Astrocyte (in vitro differentiated cells and primary cell): Measurements from ENCODE around the gene CACNA1C. TPM values are rescaled to one million over a fixed set of nuclear protein-coding genes. Genes with fewer than 3 reads are reported as not detected.
"Not testable (repeated sequence)": the region's sequence is repeated elsewhere in the genome, so short reads cannot be mapped to it uniquely, and the experiment has no call there.

Experiments
- DNase-seq: peaks from one replicate; pipeline ENCODE4 v3.0.0-alpha.2; 2010; ENCODE audit warnings: low read depth
- FAIRE-seq: peaks from 2 replicates; lab custom pipeline; 2011; peaks lifted over from hg19 to GRCh38; lab: Jason Lieb, UNC
- H2AFZ ChIP-seq: 2 replicates; pipeline ENCODE4 v1.6.0; 2012; ENCODE audit warnings: low read depth, low read length, inconsistent platforms
- H3K27ac ChIP-seq: 2 replicates; pipeline ENCODE4 v1.5.1; 2011; ENCODE audit warnings: low read depth, low read length, inconsistent platforms
- H3K27me3 ChIP-seq: 2 replicates; pipeline ENCODE4 v1.6.0; 2011; ENCODE audit warnings: low read length, inconsistent platforms; ENCODE audit not compliant: insufficient read depth
- H3K36me3 ChIP-seq: 2 replicates; pipeline ENCODE4 v1.5.1; 2011; ENCODE audit warnings: low read length, inconsistent platforms; ENCODE audit not compliant: insufficient read depth
- H3K4me1 ChIP-seq: 2 replicates; pipeline ENCODE4 v1.5.1; 2011; ENCODE audit warnings: low read length, inconsistent platforms; ENCODE audit not compliant: insufficient read depth
- H3K4me2 ChIP-seq: 2 replicates; pipeline ENCODE4 v1.6.0; 2012; ENCODE audit warnings: low read length, inconsistent platforms
- H3K4me3 ChIP-seq: 2 replicates; pipeline ENCODE4 v1.5.1; 2011; ENCODE audit warnings: low read depth, mild to moderate bottlenecking, low read length, inconsistent platforms; ENCODE audit not compliant: insufficient read depth
- H3K79me2 ChIP-seq: 2 replicates; pipeline ENCODE4 v1.6.0; 2012; ENCODE audit warnings: mild to moderate bottlenecking, low read length, inconsistent platforms; ENCODE audit not compliant: insufficient read depth
- H3K9ac ChIP-seq: 2 replicates; pipeline ENCODE4 v1.6.0; 2012; ENCODE audit warnings: mild to moderate bottlenecking, low read length, inconsistent platforms
- H3K9me3 ChIP-seq: 2 replicates; pipeline ENCODE4 v1.5.1; 2012; ENCODE audit warnings: low read depth, mild to moderate bottlenecking, low read length, inconsistent platforms; ENCODE audit not compliant: insufficient read depth
- H4K20me1 ChIP-seq: 2 replicates; pipeline ENCODE4 v1.6.0; 2012; ENCODE audit warnings: low read length, inconsistent platforms; ENCODE audit not compliant: insufficient read depth
- H3K27ac Mint-ChIP-seq: one replicate; pipeline ENCODE4 v1.8.0; 2021; ENCODE audit warnings: mild to moderate bottlenecking, mixed read lengths; ENCODE audit not compliant: unreplicated experiment
- H3K27me3 Mint-ChIP-seq: one replicate; pipeline ENCODE4 v1.8.0; 2021; ENCODE audit warnings: low read depth, mixed read lengths; ENCODE audit not compliant: unreplicated experiment
- H3K36me3 Mint-ChIP-seq: one replicate; pipeline ENCODE4 v1.8.0; 2021; ENCODE audit warnings: low read depth, mixed read lengths; ENCODE audit not compliant: unreplicated experiment
- H3K4me1 Mint-ChIP-seq: one replicate; pipeline ENCODE4 v1.8.0; 2021; ENCODE audit warnings: low read depth, mixed read lengths; ENCODE audit not compliant: unreplicated experiment
- H3K4me3 Mint-ChIP-seq: one replicate; pipeline ENCODE4 v1.8.0; 2021; ENCODE audit warnings: mild to moderate bottlenecking, moderate library complexity, mixed read lengths; ENCODE audit not compliant: unreplicated experiment
- H3K9me3 Mint-ChIP-seq: one replicate; pipeline ENCODE4 v1.8.0; 2021; ENCODE audit warnings: mild to moderate bottlenecking, mixed read lengths; ENCODE audit not compliant: unreplicated experiment
- EZH2 ChIP-seq: IDR thresholded peaks from 2 replicates; pipeline ENCODE4 v1.6.1; 2012; ENCODE audit warnings: mild to moderate bottlenecking, low read length, inconsistent platforms; ENCODE audit not compliant: insufficient read depth
- total RNA-seq: library from RNA; stranded (reverse); gene quantifications from 2 replicates; pipeline ENCODE4 v1.2.1, GENCODE V29; 2021
- TF ChIP-seq, protein P1 (sequence below): IDR thresholded peaks from 2 replicates; pipeline ENCODE4 v1.5.1; 2011; ENCODE audit warnings: low read depth, mild to moderate bottlenecking, inconsistent platforms, low read length, moderate library complexity; ENCODE audit not compliant: insufficient read depth

CACNA1C gene
- total RNA-seq, 1 donor from 2014 or later: 2.1 TPM

DNA sequence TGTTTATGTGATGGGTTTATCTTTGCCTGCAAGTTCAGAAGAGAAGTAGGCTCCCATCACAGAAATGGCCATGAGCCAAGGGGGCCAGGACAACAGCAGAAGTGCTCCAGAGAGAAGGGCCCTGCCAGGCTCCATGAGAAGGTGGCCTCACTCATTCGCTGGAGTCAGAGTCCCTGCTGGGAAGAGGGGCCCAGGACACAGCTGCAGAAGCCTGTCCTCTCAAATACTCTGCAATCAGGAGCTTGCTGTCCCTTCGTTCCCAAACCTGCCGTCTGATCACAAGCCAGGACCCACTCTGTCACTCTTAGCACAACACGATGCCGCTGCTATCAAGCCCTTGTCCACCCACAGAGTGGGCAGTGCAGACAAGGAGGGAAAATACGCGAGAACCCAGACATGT, 435.8 kb downstream of the CACNA1C start:
- Mint-ChIP-seq H3K36me3 (no peaks in the 10 kb centered on the region), H3K4me1 (no peaks in the 10 kb centered on the region), H3K9me3 (no peaks in the 10 kb centered on the region), H3K27ac (no peak overlapping the region), H3K4me3 (no peak overlapping the region), H3K27me3 (peaks cover 9% of the 10 kb centered on the region)
- no peaks in the 10 kb centered on the region for H3K36me3 ChIP-seq
- H3K27ac ChIP-seq: no peak overlapping the region
- H4K20me1 ChIP-seq: no peaks in the 10 kb centered on the region
- H3K4me2 ChIP-seq: no peak overlapping the region
- peaks cover 13% of the 10 kb centered on the region for H3K27me3 ChIP-seq
- H3K9me3 ChIP-seq: peaks cover 2% of the 10 kb centered on the region
- H2AFZ ChIP-seq: no peak overlapping the region
- TF ChIP-seq, protein P1, sequence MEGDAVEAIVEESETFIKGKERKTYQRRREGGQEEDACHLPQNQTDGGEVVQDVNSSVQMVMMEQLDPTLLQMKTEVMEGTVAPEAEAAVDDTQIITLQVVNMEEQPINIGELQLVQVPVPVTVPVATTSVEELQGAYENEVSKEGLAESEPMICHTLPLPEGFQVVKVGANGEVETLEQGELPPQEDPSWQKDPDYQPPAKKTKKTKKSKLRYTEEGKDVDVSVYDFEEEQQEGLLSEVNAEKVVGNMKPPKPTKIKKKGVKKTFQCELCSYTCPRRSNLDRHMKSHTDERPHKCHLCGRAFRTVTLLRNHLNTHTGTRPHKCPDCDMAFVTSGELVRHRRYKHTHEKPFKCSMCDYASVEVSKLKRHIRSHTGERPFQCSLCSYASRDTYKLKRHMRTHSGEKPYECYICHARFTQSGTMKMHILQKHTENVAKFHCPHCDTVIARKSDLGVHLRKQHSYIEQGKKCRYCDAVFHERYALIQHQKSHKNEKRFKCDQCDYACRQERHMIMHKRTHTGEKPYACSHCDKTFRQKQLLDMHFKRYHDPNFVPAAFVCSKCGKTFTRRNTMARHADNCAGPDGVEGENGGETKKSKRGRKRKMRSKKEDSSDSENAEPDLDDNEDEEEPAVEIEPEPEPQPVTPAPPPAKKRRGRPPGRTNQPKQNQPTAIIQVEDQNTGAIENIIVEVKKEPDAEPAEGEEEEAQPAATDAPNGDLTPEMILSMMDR: no peak
- no peak for TF ChIP-seq EZH2
- DNase-seq (no peak), FAIRE-seq (no peak)
- no peak overlapping the region for H3K9ac ChIP-seq
- H3K4me1 ChIP-seq: no peaks in the 10 kb centered on the region
- H3K4me3 ChIP-seq: no peak overlapping the region
- H3K79me2 ChIP-seq: no peaks in the 10 kb centered on the region

DNA sequence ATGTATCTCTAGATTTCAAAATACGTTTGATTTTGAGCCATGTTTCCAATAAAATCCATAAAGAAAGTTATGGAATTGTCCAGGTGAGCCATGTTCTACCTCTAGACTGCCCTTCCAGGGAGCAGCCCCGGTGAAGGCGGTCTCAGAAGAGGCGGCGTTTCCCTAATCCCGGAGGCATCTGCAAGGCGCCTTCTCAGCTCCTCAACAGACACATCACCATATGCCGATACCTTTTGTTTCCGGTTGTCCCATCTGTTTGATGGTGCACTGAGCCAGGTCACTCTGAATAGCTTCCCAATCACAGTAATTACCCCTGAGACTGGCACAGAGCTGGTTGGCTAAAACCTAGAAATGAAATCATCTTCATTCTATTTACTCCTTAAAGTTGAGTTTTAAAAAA, 436.5 kb downstream of the CACNA1C start:
- Mint-ChIP-seq H3K9me3 (no peaks in the 10 kb centered on the region), H3K27ac (no peak overlapping the region), H3K27me3 (peaks cover 8% of the 10 kb centered on the region), H3K4me1 (no peaks in the 10 kb centered on the region), H3K4me3 (no peak overlapping the region), H3K36me3 (no peaks in the 10 kb centered on the region)
- no peak overlapping the region for H3K9ac ChIP-seq
- H3K79me2 ChIP-seq: no peaks in the 10 kb centered on the region
- no peak for TF ChIP-seq EZH2
- TF ChIP-seq, protein P1: no peak
- DNase-seq (no peak), FAIRE-seq (no peak)
- no peaks in the 10 kb centered on the region for H4K20me1 ChIP-seq
- peaks cover 13% of the 10 kb centered on the region for H3K27me3 ChIP-seq
- H2AFZ ChIP-seq: no peak overlapping the region
- H3K4me2 ChIP-seq: no peak overlapping the region
- H3K4me3 ChIP-seq: no peak overlapping the region
- H3K36me3 ChIP-seq: no peaks in the 10 kb centered on the region
- no peaks in the 10 kb centered on the region for H3K4me1 ChIP-seq
- peaks cover 2% of the 10 kb centered on the region for H3K9me3 ChIP-seq
- H3K27ac ChIP-seq: no peak overlapping the region

DNA sequence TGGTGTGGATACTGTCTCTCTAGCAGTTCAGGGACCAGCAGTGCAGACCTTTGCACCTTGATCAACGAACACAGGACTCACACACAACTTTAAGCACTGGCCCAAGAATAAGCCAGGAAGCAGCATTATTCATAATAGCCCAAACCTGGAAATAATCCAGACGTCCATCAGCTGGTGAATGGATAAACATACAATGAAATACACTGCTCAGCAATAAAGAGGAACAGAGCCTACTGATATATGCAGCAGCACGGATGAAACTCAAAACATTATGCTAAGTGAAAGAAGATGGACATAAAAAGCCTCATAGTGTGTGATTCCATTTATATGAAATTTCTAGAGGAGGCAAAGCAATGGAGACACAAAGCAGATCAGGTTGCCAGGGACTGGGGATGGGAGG, 438.0 kb downstream of the CACNA1C start:
- Histone ChIP-seq H2AFZ (no peak overlapping the region), H3K36me3 (no peaks in the 10 kb centered on the region), H3K9ac (no peak overlapping the region), H3K79me2 (no peaks in the 10 kb centered on the region), H3K4me2 (no peak overlapping the region), H3K27ac (no peak overlapping the region), H3K4me1 (no peaks in the 10 kb centered on the region), H3K4me3 (no peak overlapping the region), H4K20me1 (no peaks in the 10 kb centered on the region), H3K9me3 (peaks cover under 1% of the 10 kb centered on the region), H3K27me3 (peaks cover 13% of the 10 kb centered on the region)
- Mint-ChIP-seq H3K4me3 (no peak overlapping the region), H3K27ac (no peak overlapping the region), H3K4me1 (no peaks in the 10 kb centered on the region), H3K9me3 (no peaks in the 10 kb centered on the region), H3K36me3 (no peaks in the 10 kb centered on the region), H3K27me3 (peaks cover 17% of the 10 kb centered on the region)
- TF ChIP-seq EZH2: no peak
- TF ChIP-seq, protein P1: no peak
- no peak for FAIRE-seq
- DNase-seq: no peak

DNA sequence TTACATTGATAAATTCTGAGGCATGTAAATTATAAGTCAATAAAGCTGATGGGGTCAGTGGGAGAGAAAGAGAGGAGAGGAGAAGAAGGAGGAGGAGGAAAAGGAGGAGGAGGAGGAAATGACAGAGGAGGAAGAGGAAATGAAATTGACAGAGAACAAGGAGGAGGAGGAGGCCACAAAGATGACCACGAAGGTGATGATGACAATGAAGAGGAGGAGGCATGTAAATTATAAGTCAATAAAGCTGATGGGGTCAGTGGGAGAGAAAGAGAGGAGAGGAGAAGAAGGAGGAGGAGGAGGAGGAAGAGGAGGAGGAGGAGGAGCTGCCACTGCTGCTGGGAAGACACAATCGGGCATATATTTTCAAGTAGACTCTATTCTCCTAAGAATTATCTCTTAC, 438.6 kb downstream of the CACNA1C start:
- not testable (repeated sequence) for H3K36me3 ChIP-seq, H3K4me1 Mint-ChIP-seq, H3K4me2 ChIP-seq, H3K36me3 Mint-ChIP-seq, FAIRE-seq, H3K27ac ChIP-seq, H3K27ac Mint-ChIP-seq, H3K9me3 Mint-ChIP-seq, H3K4me3 Mint-ChIP-seq, H3K9me3 ChIP-seq, DNase-seq, H3K4me1 ChIP-seq, H2AFZ ChIP-seq, H3K4me3 ChIP-seq, H3K79me2 ChIP-seq, H3K9ac ChIP-seq, H4K20me1 ChIP-seq
- H3K27me3 ChIP-seq: peaks cover 13% of the 10 kb centered on the region
- peaks cover 17% of the 10 kb centered on the region for H3K27me3 Mint-ChIP-seq
